Peyer's patch (tissue), 4 donors: ENCODE results near the gene B3GAT1.

Source experiments
- CTCF ChIP-seq, 6 experiments: fragments of 450-650 bp in 4 of 6; fragments of 200-600 bp in 2 of 6; sonication (generic) in 1 of 6; IDR thresholded peaks; one replicate each; pipeline ENCODE4 v1.5.1; 2017 to 2019; ENCODE audit warnings: antibody characterized with exemption in 6 of 6, mild to moderate bottlenecking in 3 of 6, moderate library complexity in 1 of 6
- POLR2A ChIP-seq, 2 donors: fragments of 450-650 bp; IDR thresholded peaks; one replicate each; pipeline ENCODE4 v1.5.1; 2017; ENCODE audit warnings: antibody characterized with exemption in 2 of 2, mild to moderate bottlenecking in 2 of 2, moderate library complexity in 2 of 2

GRCh38 chr11:134379241-134379640 is 32.8 kb downstream of the B3GAT1 start:
- TF ChIP-seq CTCF (IDR thresholded peaks at IDR 0.05) (no peak), POLR2A (IDR thresholded peaks at IDR 0.05) (no peak)
